Cardiac fibroblast (primary cell): ENCODE data around the gene ANKLE1.
"Not testable (repeated sequence)": the region's sequence is repeated elsewhere in the genome, so short reads cannot be mapped to it uniquely, and the experiment has no call there.

Experiments
- DNase-seq, 2 donors: peaks; one replicate each; pipeline versions ENCODE4 v3.0.0 to v3.0.0-alpha.2; 2010; ENCODE audit warnings: low read depth in 2 of 2
- H3K4me3 ChIP-seq, 2 donors: replicated peaks in 1 of 2; 1 replicate in 1 of 2; 2 replicates in 1 of 2; pipeline ENCODE4 v1.5.1; 2011; ENCODE audit warnings: low read depth in 2 of 2, low read length in 2 of 2, mild to moderate bottlenecking in 2 of 2, moderate library complexity in 1 of 2
- TF ChIP-seq, protein P1 (sequence below): IDR thresholded peaks from one replicate; pipeline ENCODE4 v1.5.1; 2011; ENCODE audit warnings: low read depth, mild to moderate bottlenecking, low read length, inconsistent platforms

The ANKLE1 gene

GRCh38 chr19:17266975-17267788 lies 14.5 kb upstream of the ANKLE1 start, which contains the start of gene BABAM1:
BABAM1 (plus strand) TSS chr19:17267443; CDS start chr19:17268807, 1,364 bp downstream.
- DNase-seq = peak; percentile 99
- TF ChIP-seq, protein P1, sequence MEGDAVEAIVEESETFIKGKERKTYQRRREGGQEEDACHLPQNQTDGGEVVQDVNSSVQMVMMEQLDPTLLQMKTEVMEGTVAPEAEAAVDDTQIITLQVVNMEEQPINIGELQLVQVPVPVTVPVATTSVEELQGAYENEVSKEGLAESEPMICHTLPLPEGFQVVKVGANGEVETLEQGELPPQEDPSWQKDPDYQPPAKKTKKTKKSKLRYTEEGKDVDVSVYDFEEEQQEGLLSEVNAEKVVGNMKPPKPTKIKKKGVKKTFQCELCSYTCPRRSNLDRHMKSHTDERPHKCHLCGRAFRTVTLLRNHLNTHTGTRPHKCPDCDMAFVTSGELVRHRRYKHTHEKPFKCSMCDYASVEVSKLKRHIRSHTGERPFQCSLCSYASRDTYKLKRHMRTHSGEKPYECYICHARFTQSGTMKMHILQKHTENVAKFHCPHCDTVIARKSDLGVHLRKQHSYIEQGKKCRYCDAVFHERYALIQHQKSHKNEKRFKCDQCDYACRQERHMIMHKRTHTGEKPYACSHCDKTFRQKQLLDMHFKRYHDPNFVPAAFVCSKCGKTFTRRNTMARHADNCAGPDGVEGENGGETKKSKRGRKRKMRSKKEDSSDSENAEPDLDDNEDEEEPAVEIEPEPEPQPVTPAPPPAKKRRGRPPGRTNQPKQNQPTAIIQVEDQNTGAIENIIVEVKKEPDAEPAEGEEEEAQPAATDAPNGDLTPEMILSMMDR = no peak
- H3K4me3 ChIP-seq = peak within 1 kb of the TSS; percentile 90 to 97

DNA sequence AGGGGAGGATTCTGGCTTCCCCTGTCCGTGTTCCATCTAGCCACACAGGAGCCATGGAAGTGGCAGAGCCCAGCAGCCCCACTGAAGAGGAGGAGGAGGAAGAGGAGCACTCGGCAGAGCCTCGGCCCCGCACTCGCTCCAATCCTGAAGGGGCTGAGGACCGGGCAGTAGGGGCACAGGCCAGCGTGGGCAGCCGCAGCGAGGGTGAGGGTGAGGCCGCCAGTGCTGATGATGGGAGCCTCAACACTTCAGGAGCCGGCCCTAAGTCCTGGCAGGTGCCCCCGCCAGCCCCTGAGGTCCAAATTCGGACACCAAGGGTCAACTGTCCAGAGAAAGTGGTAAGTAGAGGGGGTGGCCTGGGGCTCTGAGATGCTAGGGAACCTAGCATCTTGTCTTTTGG lies 12.9 kb upstream of the ANKLE1 start:
- H3K4me3 ChIP-seq = no peak overlapping the region

GRCh38 chr19:17274892-17275291 lies 6.8 kb upstream of the ANKLE1 start:
- not testable (repeated sequence) for DNase-seq, H3K4me3 ChIP-seq

More for the DNA sequence above, 12.9 kb upstream of the ANKLE1 start:
- DNase-seq = no peak
- TF ChIP-seq, protein P1 = no peak

DNA sequence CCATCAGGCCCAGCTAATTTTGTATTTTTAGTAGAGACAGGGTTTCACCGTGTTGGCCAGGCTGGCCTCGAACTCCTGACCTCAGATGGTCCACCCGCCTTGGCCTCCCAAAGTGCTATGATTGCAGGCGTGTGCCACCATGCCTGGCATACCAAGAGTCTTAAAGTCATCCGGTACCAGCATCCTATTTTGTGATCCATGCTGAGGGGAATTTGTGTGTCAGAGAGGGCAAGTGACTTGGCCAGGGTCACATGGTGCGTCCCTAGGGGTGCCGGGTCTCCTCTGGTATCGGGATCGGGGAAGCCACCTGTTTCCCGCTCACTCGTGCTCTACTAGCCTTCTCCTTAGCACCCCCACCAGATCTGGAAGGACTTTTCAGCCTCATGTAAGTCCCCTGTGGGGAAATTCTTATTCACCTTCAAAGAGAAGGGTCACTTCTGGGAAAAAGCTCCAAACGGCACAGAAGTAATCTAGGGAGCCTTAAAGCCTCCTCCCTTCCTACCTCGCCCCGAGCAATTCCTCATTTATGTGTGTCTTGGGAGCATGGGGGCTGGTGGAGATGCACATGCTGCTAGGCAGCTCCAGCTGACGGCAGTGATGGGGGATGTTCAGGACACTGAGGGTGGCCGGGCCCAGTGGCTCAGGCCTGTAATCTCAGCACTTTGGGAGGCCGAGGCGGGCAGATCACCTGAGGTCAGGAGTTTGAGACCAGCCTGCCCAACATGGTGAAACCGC lies 6.1 kb upstream of the ANKLE1 start:
- H3K4me3 ChIP-seq = no peak overlapping the region
- TF ChIP-seq, protein P1 = no peak
- DNase-seq = no peak

DNA sequence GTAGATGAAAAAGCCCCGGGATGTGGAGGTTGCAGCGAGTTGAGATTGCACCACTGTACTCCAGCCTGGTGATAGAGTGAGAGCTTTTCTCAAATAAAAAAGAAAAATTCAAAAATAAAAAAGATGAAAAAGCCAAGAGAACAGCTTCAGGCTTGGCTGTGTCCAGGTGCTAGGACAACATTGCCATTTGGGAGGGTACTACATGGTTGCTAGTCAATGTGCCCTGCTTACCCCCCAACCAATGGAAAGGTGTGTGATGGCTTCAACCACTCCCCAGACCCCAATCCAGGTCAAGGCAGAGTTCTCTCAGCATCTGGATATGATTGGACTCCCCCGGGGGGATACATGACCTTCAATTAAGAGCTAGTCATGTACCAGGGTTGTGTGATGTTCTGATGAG lies 2.3 kb upstream of the ANKLE1 start:
- TF ChIP-seq, protein P1 = no peak
- DNase-seq = no peak
- no peak overlapping the region for H3K4me3 ChIP-seq

DNA sequence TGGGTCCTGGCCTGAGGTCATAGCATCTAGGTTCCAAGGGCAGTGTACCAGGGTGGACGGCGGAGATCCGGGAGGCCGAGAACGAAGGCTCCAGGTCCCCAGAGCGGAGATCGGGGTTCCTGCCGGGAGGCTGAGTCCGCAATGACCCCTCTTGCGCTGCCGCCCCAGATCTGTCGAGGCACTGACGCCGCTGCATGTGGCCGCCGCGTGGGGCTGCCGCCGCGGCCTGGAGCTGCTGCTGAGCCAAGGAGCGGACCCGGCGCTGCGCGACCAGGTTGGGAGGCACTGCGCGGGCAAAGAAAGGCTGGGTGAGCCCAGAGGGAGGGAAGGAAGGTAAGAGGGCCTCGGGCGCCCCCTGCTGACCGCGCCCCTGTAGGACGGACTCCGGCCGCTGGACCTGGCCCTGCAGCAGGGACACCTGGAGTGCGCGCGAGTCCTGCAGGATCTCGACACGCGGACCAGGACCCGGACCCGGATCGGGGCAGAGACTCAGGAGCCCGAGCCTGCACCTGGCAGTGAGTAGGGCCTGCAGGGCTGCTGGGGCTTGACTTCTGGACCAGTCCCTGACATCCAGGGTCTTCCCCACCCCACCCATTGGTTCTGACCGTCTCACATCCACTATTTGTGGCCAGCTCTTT lies 906 bp downstream of the ANKLE1 start:
- TF ChIP-seq, protein P1 = peak; percentile 91
- H3K4me3 ChIP-seq = peak overlapping the region; percentile 21 to 33
- DNase-seq = peak; percentile 78 to 80

DNA sequence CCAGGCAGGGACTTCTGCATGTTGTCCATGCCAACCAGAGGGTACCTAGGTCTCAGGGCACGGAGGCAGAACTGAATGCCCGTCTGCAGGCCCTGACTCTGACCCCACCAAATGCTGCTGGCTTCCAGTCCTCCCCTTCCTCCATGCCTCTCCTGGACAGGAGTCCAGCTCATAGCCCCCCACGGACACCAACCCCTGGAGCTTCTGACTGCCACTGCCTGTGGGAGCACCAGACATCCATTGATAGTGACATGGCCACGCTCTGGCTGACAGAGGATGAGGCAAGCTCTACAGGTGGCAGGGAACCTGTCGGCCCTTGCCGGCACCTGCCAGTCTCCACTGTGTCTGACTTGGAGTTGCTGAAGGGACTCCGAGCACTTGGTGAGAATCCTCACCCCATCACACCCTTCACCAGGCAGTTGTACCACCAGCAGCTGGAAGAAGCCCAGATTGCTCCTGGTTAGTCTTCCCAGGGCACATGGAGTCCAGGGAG lies 1.8 kb downstream of the ANKLE1 start:
- no peak for DNase-seq
- TF ChIP-seq, protein P1 = no peak
- H3K4me3 ChIP-seq = no peak overlapping the region
